Body of pancreas (tissue), 4 donors: ENCODE measurements around the gene IL17RE. TPM values are rescaled to one million over a fixed set of nuclear protein-coding genes. Genes with fewer than 3 reads are reported as not detected.

Source experiments
- ATAC-seq: fragments of 150-250 bp; one replicate; pipeline ENCODE4 v1.9.1; 2016
- DNase-seq, 4 donors: peaks; one replicate each; pipeline ENCODE4 v3.0.0-alpha.2; 2019
- H3K27ac ChIP-seq, 4 donors: fragments of 200-600 bp; sonication (generic); 1 replicate in 3 of 4; 2 replicates in 1 of 4; pipeline versions ENCODE4 v1.5.1 to v1.6.1; 2016 to 2019; ENCODE audit warnings: mild to moderate bottlenecking in 1 of 4, mixed read lengths in 1 of 4, moderate library complexity in 1 of 4
- H3K27me3 ChIP-seq, 2 donors: fragments of 200-600 bp; sonication (generic); one replicate each; pipeline ENCODE4 v1.6.0; 2016; ENCODE audit warnings: mild to moderate bottlenecking in 1 of 2
- H3K36me3 ChIP-seq, 2 donors: fragments of 200-600 bp; sonication (generic); replicated peaks in 1 of 2; 2 replicates each; pipeline ENCODE4 v1.5.1; 2016; ENCODE audit warnings: low read depth in 2 of 2; ENCODE audit not compliant: insufficient read depth in 1 of 2
- H3K4me1 ChIP-seq: fragments of 200-600 bp; sonication (generic); one replicate; pipeline ENCODE4 v1.6.0; 2016
- H3K4me3 ChIP-seq, 2 donors: fragments of 200-600 bp; sonication (generic); 1 replicate in 1 of 2; 2 replicates in 1 of 2; pipeline ENCODE4 v1.5.1; 2016 to 2019
- H3K9me3 ChIP-seq, 3 donors: fragments of 200-600 bp; sonication (generic); 1 replicate in 2 of 3; 2 replicates in 1 of 3; pipeline ENCODE4 v1.5.1; 2016
- CTCF ChIP-seq, 7 experiments: fragments of 450-650 bp in 4 of 7; fragments of 200-600 bp in 3 of 7; sonication (generic) in 3 of 7; IDR thresholded peaks; one replicate each; pipeline ENCODE4 v1.5.1; 2016 to 2019; ENCODE audit warnings: antibody characterized with exemption in 7 of 7
- POLR2A ChIP-seq, 3 donors: fragments of 450-650 bp; IDR thresholded peaks; one replicate each; pipeline ENCODE4 v1.6.1; 2016; ENCODE audit warnings: antibody characterized with exemption in 3 of 3, mild to moderate bottlenecking in 2 of 3
- WGBS, 2 donors: methylation state at CpG; one replicate each; pipeline ENCODE4 v1.1.5; 2017; 5-methylcytosine and 5-hydroxymethylcytosine counted together
- intact Hi-C: fragments of 100-400 bp; cut with DNase I; formaldehyde crosslinking; loops from one replicate; pipeline ENCODE4 v1.15.1; 2023
- small RNA-seq: library from RNA; depleted of rRNA; stranded (forward); fragments of <200 nt; gene quantifications from one replicate; pipeline ENCODE3, GENCODE V24; 2016
- total RNA-seq, 2 donors: library from RNA; depleted of rRNA; stranded (reverse); fragments of >200 nt; gene quantifications; one replicate each; pipeline ENCODE4 v1.1.0, GENCODE V29; 2016

The IL17RE gene
- total RNA-seq, 2 donors from 2014 or later = 10.9 to 18.2 TPM

GRCh38 chr3:9955611-9956352, 53.1 kb downstream of the IL17RE start:
- Histone ChIP-seq H3K27ac (no peak overlapping the region), H3K4me3 (no peak overlapping the region), H3K4me1 (peaks cover 18% of the 10 kb centered on the region), H3K27me3 (no peaks in the 10 kb centered on the region), H3K36me3 (no peaks in the 10 kb centered on the region), H3K9me3 (no peaks in the 10 kb centered on the region)
- ATAC-seq (no peak), DNase-seq (no peak)
- intact Hi-C loops = no loop called here
- TF ChIP-seq POLR2A (IDR thresholded peaks at IDR 0.05) (no peak), CTCF (IDR thresholded peaks at IDR 0.05) (no peak)
- WGBS, 2 donors = 91 to 92% methylated on average over 5 of the region's 5 CpGs

GRCh38 chr3:9957214-9957613, 54.6 kb downstream of the IL17RE start:
- H3K27me3 ChIP-seq = no peaks in the 10 kb centered on the region
- H3K36me3 ChIP-seq = no peaks in the 10 kb centered on the region
- intact Hi-C loops = no loop called here
- no peak overlapping the region for H3K4me3 ChIP-seq
- DNase-seq (no peak), ATAC-seq (no peak)
- TF ChIP-seq POLR2A (IDR thresholded peaks at IDR 0.05) (no peak), CTCF (IDR thresholded peaks at IDR 0.05) (no peak)
- no peaks in the 10 kb centered on the region for H3K9me3 ChIP-seq
- WGBS, 2 donors = 53 to 55% methylated on average over 5 of the region's 5 CpGs
- no peak overlapping the region for H3K27ac ChIP-seq
- H3K4me1 ChIP-seq = peaks cover 9% of the 10 kb centered on the region

GRCh38 chr3:9965200-9965875, 62.7 kb downstream of the IL17RE start:
- no peak overlapping the region for H3K27ac ChIP-seq
- intact Hi-C loops = no loop called here
- no peaks in the 10 kb centered on the region for H3K27me3 ChIP-seq
- no peaks in the 10 kb centered on the region for H3K9me3 ChIP-seq
- H3K36me3 ChIP-seq = peaks cover 0 to 18% of the 10 kb centered on the region in 2 donors
- no peak overlapping the region for H3K4me3 ChIP-seq
- ATAC-seq (no peak), DNase-seq (no peak)
- TF ChIP-seq CTCF (IDR thresholded peaks at IDR 0.05) (no peak), POLR2A (IDR thresholded peaks at IDR 0.05) (no peak)
- no peaks in the 10 kb centered on the region for H3K4me1 ChIP-seq
- WGBS, 2 donors = 84 to 95% methylated on average over 6 of the region's 6 CpGs

Small RNA genes lying within 50 kb of the gene (small RNA-seq; reads per million reads assigned to genes)
- gene RNU6-882P = not detected

Other genes starting within 250 kb of the IL17RE start
- gene CPNE9, start 199.0 kb upstream of the IL17RE start, total RNA-seq = not detected
- gene BRPF1, start 171.1 kb upstream of the IL17RE start, total RNA-seq = 10 to 100 TPM in 1 of 2 donors, 1 to 10 TPM in 1; 9.6 to 10.9 TPM
- 10 to 100 TPM; 18.1 to 28.3 TPM for gene OGG1, start 152.9 kb upstream of the IL17RE start, total RNA-seq
- 10 to 100 TPM; 10.9 to 34.9 TPM for gene CAMK1, start 132.9 kb upstream of the IL17RE start, total RNA-seq
- 10 to 100 TPM; 37.4 to 37.6 TPM for gene TADA3, start 110.4 kb upstream of the IL17RE start, total RNA-seq
- gene ARPC4, start 109.8 kb upstream of the IL17RE start, total RNA-seq = 10 to 100 TPM; 33.6 to 57.1 TPM
- 10 to 100 TPM; 24.1 to 88.0 TPM for gene TTLL3, start 92.6 kb upstream of the IL17RE start, total RNA-seq
- 10 to 100 TPM; 31.6 to 51.4 TPM for gene RPUSD3, start 58.8 kb upstream of the IL17RE start, total RNA-seq
- gene CIDEC, start 22.6 kb upstream of the IL17RE start, total RNA-seq = 100 to 1,000 TPM in 1 of 2 donors, 1 to 10 TPM in 1; 6.5 to 134 TPM
- 10 to 100 TPM in 1 of 2 donors, 1 to 10 TPM in 1; 5.6 to 19.7 TPM for gene JAGN1, start 12.2 kb upstream of the IL17RE start, total RNA-seq
- 10 to 100 TPM; 40.7 to 60.3 TPM for gene IL17RC, start 14.2 kb downstream of the IL17RE start, total RNA-seq
- 10 to 100 TPM; 19.8 to 23.6 TPM for gene CRELD1, start 31.0 kb downstream of the IL17RE start, total RNA-seq
- 1 to 10 TPM; 3.9 to 4.3 TPM for gene PRRT3, start 49.6 kb downstream of the IL17RE start, total RNA-seq
- 10 to 100 TPM in 1 of 2 donors, 1 to 10 TPM in 1; 9.6 to 26.5 TPM for gene EMC3, start 84.0 kb downstream of the IL17RE start, total RNA-seq
- 1 to 10 TPM; 1.0 to 2.3 TPM for gene FANCD2, start 123.6 kb downstream of the IL17RE start, total RNA-seq
- not detected for gene FANCD2OS, start 205.4 kb downstream of the IL17RE start, total RNA-seq
- 10 to 100 TPM; 13.8 to 32.7 TPM for gene BRK1, start 212.8 kb downstream of the IL17RE start, total RNA-seq
- gene VHL, start 238.9 kb downstream of the IL17RE start, total RNA-seq = 10 to 100 TPM; 23.6 to 41.9 TPM